GM12873 (cell line): Measurements from ENCODE around the gene CBLB.

Source experiments
- TF ChIP-seq, protein P1 (sequence below): IDR thresholded peaks from 2 replicates; pipeline ENCODE4 v1.5.1; 2012; ENCODE audit warnings: low read depth, mild to moderate bottlenecking, moderate library complexity, low read length, control low read depth; ENCODE audit not compliant: insufficient read depth; ENCODE audit errors: missing control alignments

CBLB gene

DNA sequence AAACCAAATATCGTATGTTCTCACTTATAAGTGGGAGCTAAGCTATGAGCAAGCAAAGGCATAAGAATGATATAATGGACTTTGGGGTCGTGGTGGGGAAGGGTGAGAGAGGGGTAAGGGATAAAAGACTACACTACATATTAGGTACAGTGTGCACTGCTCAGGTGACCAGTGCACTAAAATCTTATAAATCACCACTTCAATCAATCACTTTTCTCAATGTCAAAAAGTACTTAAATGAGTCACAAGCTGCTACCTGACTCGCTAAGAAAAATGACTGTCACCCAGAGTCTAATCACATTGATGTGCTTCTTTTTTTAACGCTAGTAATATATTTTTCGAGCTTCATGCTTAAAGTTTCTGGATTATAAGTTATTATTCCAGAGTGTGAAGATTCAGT, 95.5 kb downstream of the CBLB start:
- TF ChIP-seq, protein P1, sequence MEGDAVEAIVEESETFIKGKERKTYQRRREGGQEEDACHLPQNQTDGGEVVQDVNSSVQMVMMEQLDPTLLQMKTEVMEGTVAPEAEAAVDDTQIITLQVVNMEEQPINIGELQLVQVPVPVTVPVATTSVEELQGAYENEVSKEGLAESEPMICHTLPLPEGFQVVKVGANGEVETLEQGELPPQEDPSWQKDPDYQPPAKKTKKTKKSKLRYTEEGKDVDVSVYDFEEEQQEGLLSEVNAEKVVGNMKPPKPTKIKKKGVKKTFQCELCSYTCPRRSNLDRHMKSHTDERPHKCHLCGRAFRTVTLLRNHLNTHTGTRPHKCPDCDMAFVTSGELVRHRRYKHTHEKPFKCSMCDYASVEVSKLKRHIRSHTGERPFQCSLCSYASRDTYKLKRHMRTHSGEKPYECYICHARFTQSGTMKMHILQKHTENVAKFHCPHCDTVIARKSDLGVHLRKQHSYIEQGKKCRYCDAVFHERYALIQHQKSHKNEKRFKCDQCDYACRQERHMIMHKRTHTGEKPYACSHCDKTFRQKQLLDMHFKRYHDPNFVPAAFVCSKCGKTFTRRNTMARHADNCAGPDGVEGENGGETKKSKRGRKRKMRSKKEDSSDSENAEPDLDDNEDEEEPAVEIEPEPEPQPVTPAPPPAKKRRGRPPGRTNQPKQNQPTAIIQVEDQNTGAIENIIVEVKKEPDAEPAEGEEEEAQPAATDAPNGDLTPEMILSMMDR: no peak

DNA sequence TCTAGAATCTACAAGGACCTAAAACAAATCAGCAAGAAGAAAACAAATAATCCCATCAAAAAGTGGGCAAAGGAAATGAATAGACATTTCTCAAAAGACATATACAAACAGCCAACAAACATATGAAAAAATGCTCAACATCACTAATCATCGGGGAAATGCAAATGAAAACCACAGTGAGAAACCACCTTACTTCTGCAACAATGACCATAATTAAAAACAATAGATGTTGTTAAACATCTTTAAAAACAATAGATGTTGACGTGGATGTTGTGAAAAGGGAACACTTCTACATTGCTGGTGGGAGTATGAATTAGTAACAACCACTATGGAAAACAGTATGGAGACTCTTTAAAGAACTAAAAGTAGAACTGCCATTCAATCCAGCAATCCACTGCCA, 96.2 kb downstream of the CBLB start:
- TF ChIP-seq, protein P1: no peak

DNA sequence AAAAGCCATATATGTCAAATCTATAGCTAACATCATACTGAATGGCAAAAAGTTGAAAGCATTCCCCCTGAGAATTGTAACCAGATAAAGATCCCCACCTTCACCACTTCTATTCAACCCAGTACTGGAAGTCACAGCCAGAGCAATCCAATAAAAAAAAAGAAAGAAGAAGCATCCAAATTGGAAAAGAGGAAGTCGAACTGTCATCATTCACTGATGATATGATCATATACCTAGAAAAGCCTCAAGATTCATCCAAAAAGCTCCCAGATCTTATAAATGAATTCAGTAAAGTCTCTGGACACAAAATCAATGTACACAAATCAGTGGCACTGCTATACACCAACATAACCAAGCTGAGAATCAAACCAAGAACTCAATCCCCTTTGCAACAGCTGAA, 97.4 kb downstream of the CBLB start:
- TF ChIP-seq, protein P1: no peak

DNA sequence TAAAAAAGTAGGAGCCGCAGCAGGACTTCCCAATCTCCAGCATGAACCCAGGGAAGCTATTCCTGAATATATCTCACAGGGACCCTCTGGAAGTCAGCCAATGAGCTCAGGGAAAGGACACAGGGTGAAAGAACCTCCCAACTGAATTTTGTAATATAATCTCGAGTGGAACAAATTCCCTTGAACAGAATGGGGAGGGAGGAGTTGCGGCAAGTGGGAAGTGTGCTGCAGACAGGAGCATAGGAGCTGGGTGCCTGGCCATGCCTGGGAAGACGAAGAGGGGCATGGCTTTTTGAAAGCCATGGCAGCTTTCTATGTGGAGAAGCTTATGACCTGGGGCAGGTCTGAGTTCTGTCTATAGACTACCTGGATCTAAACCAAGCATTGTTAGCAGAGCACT, 98.4 kb downstream of the CBLB start:
- TF ChIP-seq, protein P1: no peak

- TF ChIP-seq, protein P1: no peak
These were observed 101.0 kb downstream of the CBLB start for GRCh38 chr3:105767776-105768175.

DNA sequence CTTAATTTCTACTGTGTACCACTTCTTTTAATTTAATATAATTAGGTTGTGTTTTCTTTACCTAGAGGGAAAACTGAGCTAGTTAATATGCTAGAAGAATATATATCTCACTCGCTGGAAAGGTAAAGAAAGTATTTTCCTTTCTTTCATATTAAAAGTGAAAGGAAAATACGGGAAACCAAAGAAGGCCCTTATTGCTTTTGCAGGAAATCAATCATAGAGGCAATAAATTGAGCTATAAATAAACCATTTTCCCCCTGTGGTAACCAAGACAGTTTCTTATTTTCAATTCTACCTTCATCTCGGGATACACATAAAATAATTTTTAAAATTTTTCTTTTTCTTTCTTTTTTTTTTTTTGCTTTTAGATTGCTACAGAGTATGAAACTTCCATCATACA, 101.6 kb downstream of the CBLB start:
- TF ChIP-seq, protein P1: no peak

GRCh38 chr3:105765308-105765639, 103.5 kb downstream of the CBLB start:
- TF ChIP-seq, protein P1: no peak
